H1 (cell line): ENCODE results near the gene C1orf21. TPM values are rescaled to one million over a fixed set of nuclear protein-coding genes. Genes with fewer than 3 reads are reported as not detected.

Experiments used
- CTCF ChIA-PET: fragments of 300-600 bp; sonication (Branson Sonifier 250); formaldehyde crosslinking; loops from one replicate; lab custom pipeline; 2021; ENCODE audit not compliant: partially characterized antibody; lab: Charles Lee
- POLR2A ChIA-PET: fragments of 300-600 bp; sonication (Branson Sonifier 250); formaldehyde crosslinking; loops from one replicate; lab custom pipeline; 2021; ENCODE audit warnings: inconsistent platforms; ENCODE audit not compliant: partially characterized antibody; lab: Charles Lee
- DNase-seq, 2 experiments: peaks; one replicate each; pipeline versions ENCODE4 v3.0.0 to v3.0.0-alpha.2; 2010 to 2022; ENCODE audit warnings: low spot score in 2 of 2, low read depth in 1 of 2, mixed read lengths in 1 of 2
- FAIRE-seq: peaks from 2 replicates; lab custom pipeline; 2011; peaks lifted over from hg19 to GRCh38; lab: Jason Lieb, UNC
- H2AFZ ChIP-seq: 2 replicates; pipeline ENCODE4 v1.8.1; 2012; ENCODE audit warnings: low read length, inconsistent platforms
- H2AK5ac ChIP-seq: 2 replicates; pipeline ENCODE4 v1.6.1; 2013; ENCODE audit warnings: low read depth, low read length
- H2BK120ac ChIP-seq: replicated peaks from 2 replicates; pipeline ENCODE3; 2013; ENCODE audit warnings: low read depth, low read length, inconsistent platforms
- H2BK12ac ChIP-seq: 2 replicates; pipeline ENCODE4 v1.6.1; 2013; ENCODE audit warnings: low read depth, low read length
- H2BK15ac ChIP-seq: 2 replicates; pipeline ENCODE4 v1.6.1; 2013; ENCODE audit warnings: low read length
- H2BK20ac ChIP-seq: 2 replicates; pipeline ENCODE4 v1.6.1; 2013; ENCODE audit warnings: low read length
- H2BK5ac ChIP-seq: 2 replicates; pipeline ENCODE4 v1.6.1; 2013; ENCODE audit warnings: low read depth, low read length
- H3K14ac ChIP-seq: 2 replicates; pipeline ENCODE4 v1.6.1; 2013; ENCODE audit warnings: inconsistent platforms; ENCODE audit not compliant: insufficient read length
- H3K18ac ChIP-seq: 2 replicates; pipeline ENCODE4 v1.6.1; 2013; ENCODE audit warnings: low read length; ENCODE audit errors: extremely low read depth
- H3K23ac ChIP-seq: 2 replicates; pipeline ENCODE4 v1.6.1; 2013; ENCODE audit warnings: inconsistent platforms; ENCODE audit not compliant: insufficient read length
- H3K23me2 ChIP-seq: 2 replicates; pipeline ENCODE4 v1.6.1; 2013; ENCODE audit warnings: low read depth, low read length
- H3K27ac ChIP-seq: 2 replicates; pipeline ENCODE4 v1.6.1; 2011; ENCODE audit warnings: low read depth, low read length, inconsistent platforms
- H3K27me3 ChIP-seq, 4 experiments: replicated peaks in 1 of 4; 1 replicate in 1 of 4; 2 replicates in 3 of 4; pipeline versions ENCODE4 v1.6.1 to v1.8.1; 2011 to 2013; ENCODE audit warnings: low read length in 3 of 4, mild to moderate bottlenecking in 3 of 4, inconsistent platforms in 2 of 4, mixed read lengths in 2 of 4, moderate library complexity in 1 of 4; ENCODE audit not compliant: control insufficient read depth in 3 of 4, insufficient read depth in 3 of 4; ENCODE audit errors: extremely low read depth in 1 of 4
- H3K36me3 ChIP-seq, 4 experiments: 2 replicates each; pipeline versions ENCODE4 v1.6.1 to v1.8.1; 2011 to 2013; ENCODE audit warnings: mild to moderate bottlenecking in 4 of 4, low read length in 3 of 4, moderate library complexity in 2 of 4, control low read depth in 1 of 4, inconsistent platforms in 1 of 4; ENCODE audit not compliant: insufficient read depth in 4 of 4, control insufficient read depth in 2 of 4
- H3K4ac ChIP-seq: replicated peaks from 2 replicates; pipeline ENCODE3; 2013; ENCODE audit warnings: low read length, low read depth, mixed read lengths, inconsistent platforms; ENCODE audit not compliant: insufficient read length
- H3K4me1 ChIP-seq, 4 experiments: replicated peaks in 1 of 4; 1 replicate in 1 of 4; 2 replicates in 3 of 4; pipeline versions ENCODE4 v1.6.1 to v1.8.1; 2011 to 2013; ENCODE audit warnings: low read length in 3 of 4, inconsistent platforms in 2 of 4, mixed read lengths in 1 of 4; ENCODE audit not compliant: insufficient read depth in 4 of 4, control insufficient read depth in 3 of 4
- H3K4me2 ChIP-seq, 2 experiments: 2 replicates each; pipeline versions ENCODE4 v1.6.1 to v1.8.1; 2011 to 2013; ENCODE audit warnings: low read depth in 2 of 2, low read length in 2 of 2, control low read depth in 1 of 2, inconsistent platforms in 1 of 2, mild to moderate bottlenecking in 1 of 2; ENCODE audit not compliant: insufficient read depth in 1 of 2
- H3K4me3 ChIP-seq, 4 experiments: fragments of 200-600, 300-600 bp in 1 of 4; sonication (generic), shearing (Covaris generic), sonication (Bioruptor Twin) in 1 of 4; 2 replicates each; pipeline versions ENCODE4 v1.5.1 to v1.8.1; 2011 to 2016; ENCODE audit warnings: low read length in 4 of 4, low read depth in 3 of 4, control low read depth in 2 of 4, inconsistent platforms in 2 of 4, mild to moderate bottlenecking in 2 of 4, mixed read lengths in 1 of 4, moderate library complexity in 1 of 4; ENCODE audit not compliant: insufficient read depth in 2 of 4; ENCODE audit errors: extremely low read depth in 1 of 4
- H3K56ac ChIP-seq: replicated peaks from 2 replicates; pipeline ENCODE3; 2013; ENCODE audit warnings: low read depth, mild to moderate bottlenecking, mixed read lengths, low read length, inconsistent platforms; ENCODE audit not compliant: insufficient read length
- H3K79me1 ChIP-seq: 2 replicates; pipeline ENCODE4 v1.6.1; 2013; ENCODE audit warnings: low read depth, low read length, control low read depth
- H3K79me2 ChIP-seq, 2 experiments: 2 replicates each; pipeline versions ENCODE4 v1.6.1 to v1.8.1; 2012 to 2013; ENCODE audit warnings: low read length in 2 of 2, mild to moderate bottlenecking in 2 of 2, inconsistent platforms in 1 of 2; ENCODE audit not compliant: insufficient read depth in 2 of 2, control insufficient read depth in 1 of 2
- H3K9ac ChIP-seq, 4 experiments: replicated peaks in 1 of 4; 1 replicate in 1 of 4; 2 replicates in 3 of 4; pipeline versions ENCODE4 v1.6.1 to v1.8.1; 2011 to 2013; ENCODE audit warnings: low read depth in 3 of 4, low read length in 3 of 4, control low read depth in 2 of 4, mild to moderate bottlenecking in 2 of 4, moderate library complexity in 2 of 4, inconsistent platforms in 1 of 4; ENCODE audit errors: extremely low read depth in 1 of 4
- H3K9me3 ChIP-seq, 2 experiments: 2 replicates each; pipeline versions ENCODE4 v1.6.1 to v1.8.1; 2012 to 2013; ENCODE audit warnings: mild to moderate bottlenecking in 2 of 2, moderate library complexity in 2 of 2, control low read depth in 1 of 2, inconsistent platforms in 1 of 2, low read depth in 1 of 2, low read length in 1 of 2, mixed read lengths in 1 of 2; ENCODE audit not compliant: insufficient read depth in 2 of 2
- H4K20me1 ChIP-seq, 2 experiments: replicated peaks in 1 of 2; 2 replicates each; pipeline versions ENCODE3 to v1.8.1; 2011 to 2013; ENCODE audit warnings: inconsistent platforms in 2 of 2, low read length in 2 of 2, mild to moderate bottlenecking in 1 of 2; ENCODE audit not compliant: insufficient read depth in 2 of 2, control insufficient read depth in 1 of 2
- H4K5ac ChIP-seq: 2 replicates; pipeline ENCODE4 v1.6.1; 2013; ENCODE audit warnings: low read length, low read depth, mixed read lengths, inconsistent platforms; ENCODE audit not compliant: insufficient read length
- H4K8ac ChIP-seq: 2 replicates; pipeline ENCODE4 v1.8.0; 2013; ENCODE audit warnings: mild to moderate bottlenecking, moderate library complexity, low read length, inconsistent platforms; ENCODE audit not compliant: insufficient read depth; ENCODE audit errors: extremely low read depth
- H4K91ac ChIP-seq: replicated peaks from 2 replicates; pipeline ENCODE3; 2013; ENCODE audit warnings: low read length, mixed read lengths, inconsistent platforms; ENCODE audit not compliant: insufficient read length
- BACH1 ChIP-seq: IDR thresholded peaks from 2 replicates; pipeline ENCODE4 v1.6.1; 2012; ENCODE audit warnings: low read length, improper control_type of control experiment
- EP300 ChIP-seq, 2 experiments: IDR thresholded peaks; 1 replicate in 1 of 2; 2 replicates in 1 of 2; pipeline ENCODE4 v1.6.1; 2011 to 2012; ENCODE audit warnings: low read depth in 2 of 2, low read length in 2 of 2, mild to moderate bottlenecking in 2 of 2, borderline replicate concordance in 1 of 2, inconsistent platforms in 1 of 2, moderate library complexity in 1 of 2
- KDM4A ChIP-seq: IDR thresholded peaks from one replicate; pipeline ENCODE4 v1.7.1; 2012; ENCODE audit warnings: low read depth, mild to moderate bottlenecking, moderate library complexity, low read length, inconsistent platforms; ENCODE audit not compliant: severe bottlenecking
- YY1 ChIP-seq: IDR thresholded peaks from 2 replicates; pipeline ENCODE4 v1.6.1; 2011; ENCODE audit warnings: low read depth, mild to moderate bottlenecking, low read length
- WGBS, 2 experiments: shearing (Covaris generic) in 1 of 2; methylation state at CpG; one replicate each; pipeline versions ENCODE4 v1.1.6 to v1.1.7; 2013 to 2015; ENCODE audit warnings: low lambda C conversion rate in 2 of 2, mixed read lengths in 2 of 2, inconsistent platforms in 1 of 2, low coverage in 1 of 2, missing lambda C conversion rate in 1 of 2; ENCODE audit not compliant: insufficient replicate concordance in 2 of 2, insufficient coverage in 1 of 2, insufficient read length in 1 of 2; ENCODE audit errors: extremely low coverage in 1 of 2, missing lambda C conversion rate in 1 of 2; 5-methylcytosine and 5-hydroxymethylcytosine counted together
- polyA plus RNA-seq, 7 experiments: library from polyadenylated mRNA; depleted of rRNA in 3 of 7; stranded (reverse) in 5 of 7; unstranded in 2 of 7; fragments of >200 nt in 5 of 7; fragments of 200-250 nt in 2 of 7; gene quantifications; 1 replicate in 5 of 7; 2 replicates in 1 of 7; 4 replicates in 1 of 7; pipeline versions ENCODE4 v1.2.1 to v1.2.3, GENCODE V29; 2011 to 2013; ENCODE audit warnings: missing spikeins in 2 of 7, mixed read lengths in 2 of 7
- total RNA-seq: library from RNA; stranded (reverse); fragmentation: NEBNext Ultra II Directional; extraction: Animal tissue kit (Norgen Biotek cat#: 25700); gene quantifications from 2 replicates; pipeline ENCODE4 v1.2.1, GENCODE V29; 2021

Gene C1orf21
- total and polyA plus RNA-seq, 2 of the 8 experiments (the other 6 are each of a cell fraction or from before 2014, with no cell fraction given): 16.6 to 51.0 TPM

- no peak for FAIRE-seq
- H3K27me3 ChIP-seq: no peaks in the 10 kb centered on the region
- CTCF ChIA-PET: no interaction called here
Measured at GRCh38 chr1:184506481-184506880, 119.7 kb downstream of the C1orf21 start.

More at GRCh38 chr1:184506481-184506880, 119.7 kb downstream of the C1orf21 start:
- no peaks in the 10 kb centered on the region for H4K20me1 ChIP-seq
- H3K4ac ChIP-seq: no peak overlapping the region
- no peak overlapping the region for H3K56ac ChIP-seq
- no peak overlapping the region for H2AFZ ChIP-seq
- H3K23ac ChIP-seq: no peak overlapping the region
- H3K27ac ChIP-seq: no peak overlapping the region
- H3K9ac ChIP-seq: no peak overlapping the region
- TF ChIP-seq YY1 (no peak), BACH1 (no peak), EP300 (IDR thresholded peaks at IDR 0.05; ENCODE audit: borderline replicate concordance in 1 of 2, low read depth in 2 of 2, low read length in 2 of 2) (no peak), KDM4A (no peak)
- no peaks in the 10 kb centered on the region for H3K23me2 ChIP-seq
- 84% methylated on average over 3 of the region's 3 CpGs; no CpG with 5 or more reads in 1 of the 2 experiments for WGBS, 2 experiments
- no peak overlapping the region for H3K14ac ChIP-seq
- no peaks in the 10 kb centered on the region for H3K9me3 ChIP-seq
- H2BK12ac ChIP-seq: no peak overlapping the region
- H3K79me1 ChIP-seq: no peaks in the 10 kb centered on the region; the same call in 1 of the 2 replicates
- peaks cover 1 to 6% (median 4%) of the 10 kb centered on the region in 4 experiments; a peak in 6 of 7 replicates for H3K4me1 ChIP-seq
- POLR2A ChIA-PET: no interaction called here
- peaks cover 0 to 9% (median 1%) of the 10 kb centered on the region in 4 experiments; a peak in 3 of 8 replicates for H3K36me3 ChIP-seq
- no peak overlapping the region for H2BK120ac ChIP-seq
- H2AK5ac ChIP-seq: no peak overlapping the region
- H4K91ac ChIP-seq: no peak overlapping the region
- no peak overlapping the region for H2BK5ac ChIP-seq
- no peak for DNase-seq
- H4K8ac ChIP-seq: no peak overlapping the region
- peaks cover 0 to 27% of the 10 kb centered on the region in 2 experiments; a peak in 2 of 4 replicates for H3K79me2 ChIP-seq
- no peak overlapping the region for H4K5ac ChIP-seq
- H3K4me3 ChIP-seq: no peak overlapping the region
- no peak overlapping the region for H3K18ac ChIP-seq
- H2BK15ac ChIP-seq: no peak overlapping the region
- no peak overlapping the region for H2BK20ac ChIP-seq
- no peak overlapping the region for H3K4me2 ChIP-seq
